PC-3 (cell line): ENCODE measurements around the gene HES1.

Experiments
- CTCF ChIP-seq: fragments of 300-600 bp; sonication (generic); conservative IDR thresholded peaks from 2 replicates; pipeline ENCODE4 v1.5.1; 2017; ENCODE audit warnings: antibody characterized with exemption, low read depth, mild to moderate bottlenecking, low read length
- EZH2 ChIP-seq: fragments of 300-600 bp; sonication (generic); IDR thresholded peaks from one replicate; pipeline ENCODE4 v1.6.1; 2017; ENCODE audit warnings: antibody characterized with exemption, mild to moderate bottlenecking, low read length; ENCODE audit not compliant: unreplicated experiment
- EZH2phosphoT487 ChIP-seq: fragments of 300-600 bp; sonication (generic); IDR thresholded peaks from 2 replicates; pipeline ENCODE4 v1.6.1; 2018; ENCODE audit warnings: mild to moderate bottlenecking, antibody characterized with exemption, low read length, borderline replicate concordance

- TF ChIP-seq CTCF (no peak), EZH2 (no peak), EZH2phosphoT487 (no peak)
These were observed 23.0 kb downstream of the HES1 start for GRCh38 chr3:194158942-194159439.
